HL-60 (cell line): ENCODE measurements around the gene DCP2.

Experiments
- CTCF ChIP-seq: IDR thresholded peaks from one replicate; pipeline ENCODE4 v1.5.1; 2011; ENCODE audit warnings: low read length, control low read depth, inconsistent platforms; ENCODE audit not compliant: insufficient read depth
- GABPA ChIP-seq: IDR thresholded peaks from 2 replicates; pipeline ENCODE4 v1.6.1; 2012; ENCODE audit warnings: low read depth
- POLR2AphosphoS5 ChIP-seq: IDR thresholded peaks from 2 replicates; pipeline ENCODE4 v1.6.1; 2012; ENCODE audit warnings: low read depth
- REST ChIP-seq: IDR thresholded peaks from 2 replicates; pipeline ENCODE4 v1.6.1; 2012; ENCODE audit warnings: low read depth; ENCODE audit not compliant: insufficient replicate concordance

- no peak for TF ChIP-seq CTCF
- no peak for TF ChIP-seq REST
- TF ChIP-seq GABPA: no peak
- TF ChIP-seq POLR2AphosphoS5: no peak
These were observed 91.2 kb downstream of the DCP2 start for GRCh38 chr5:113067635-113068344.
